H7 (cell line): ENCODE data around the gene GJD3. TPM values are rescaled to one million over a fixed set of nuclear protein-coding genes. Genes with fewer than 3 reads are reported as not detected.
"Not testable (repeated sequence)": the region's sequence is repeated elsewhere in the genome, so short reads cannot be mapped to it uniquely, and the experiment has no call there.

Source experiments
- DNase-seq: peaks from one replicate; pipeline ENCODE4 v3.0.0; 2012
- H3K27me3 ChIP-seq: 2 replicates; pipeline ENCODE4 v1.6.0; 2011; ENCODE audit warnings: mild to moderate bottlenecking, low read length; ENCODE audit not compliant: control insufficient read depth, insufficient read depth
- H3K36me3 ChIP-seq: replicated peaks from 2 replicates; pipeline ENCODE4 v1.5.1; 2011; ENCODE audit warnings: low read length; ENCODE audit not compliant: control insufficient read depth, insufficient read depth
- H3K4me3 ChIP-seq: 2 replicates; pipeline ENCODE4 v1.5.1; 2011; ENCODE audit warnings: low read depth, mild to moderate bottlenecking, control low read depth, low read length, moderate library complexity; ENCODE audit not compliant: insufficient read depth
- total RNA-seq: library from RNA; depleted of rRNA; stranded (reverse); fragments of >200 nt; shearing (Covaris generic); gene quantifications from 2 replicates; pipeline ENCODE4 v1.2.3, GENCODE V29; 2014

Gene GJD3
- total RNA-seq, 1 experiment from 2014 or later, result 0.38 TPM

GRCh38 chr17:40375786-40376185, 11.2 kb upstream of the GJD3 start:
- DNase-seq, H3K27me3 ChIP-seq, H3K36me3 ChIP-seq, H3K4me3 ChIP-seq: not testable (repeated sequence)

- peak; percentile 67 for DNase-seq
- no peak overlapping the region for H3K4me3 ChIP-seq
- H3K27me3 ChIP-seq, result no peaks in the 10 kb centered on the region
- no peaks in the 10 kb centered on the region for H3K36me3 ChIP-seq
These were observed 10.4 kb upstream of the GJD3 start for GRCh38 chr17:40374821-40375498.

GRCh38 chr17:40373999-40374398, 9.5 kb upstream of the GJD3 start:
- H3K4me3 ChIP-seq, result no peak overlapping the region
- DNase-seq, result no peak
- no peaks in the 10 kb centered on the region for H3K27me3 ChIP-seq
- H3K36me3 ChIP-seq, result no peaks in the 10 kb centered on the region

GRCh38 chr17:40373324-40373723, 8.8 kb upstream of the GJD3 start:
- no peak for DNase-seq
- Histone ChIP-seq H3K27me3 (no peaks in the 10 kb centered on the region), H3K4me3 (no peak overlapping the region), H3K36me3 (no peaks in the 10 kb centered on the region)

DNA sequence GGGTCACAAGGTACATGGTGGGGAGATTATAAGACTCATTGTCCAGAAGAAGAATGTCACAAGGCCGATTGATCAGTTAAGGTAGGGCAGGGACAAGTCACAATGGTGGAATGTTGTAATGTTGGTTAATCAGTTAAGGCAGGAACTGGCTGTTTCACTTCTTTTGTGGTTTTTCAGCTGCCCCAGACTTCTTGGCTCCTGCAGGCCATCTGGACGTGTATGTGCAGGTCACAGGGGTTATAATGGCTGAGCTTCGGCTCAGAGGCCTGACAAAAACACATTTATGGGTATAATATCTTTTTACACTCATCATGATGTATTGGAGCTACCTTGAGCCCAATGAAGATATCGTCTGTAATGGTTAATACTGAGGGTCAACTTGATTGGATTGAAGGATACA, 8.1 kb upstream of the GJD3 start:
- not testable (repeated sequence) for H3K4me3 ChIP-seq, H3K27me3 ChIP-seq, DNase-seq, H3K36me3 ChIP-seq

DNA sequence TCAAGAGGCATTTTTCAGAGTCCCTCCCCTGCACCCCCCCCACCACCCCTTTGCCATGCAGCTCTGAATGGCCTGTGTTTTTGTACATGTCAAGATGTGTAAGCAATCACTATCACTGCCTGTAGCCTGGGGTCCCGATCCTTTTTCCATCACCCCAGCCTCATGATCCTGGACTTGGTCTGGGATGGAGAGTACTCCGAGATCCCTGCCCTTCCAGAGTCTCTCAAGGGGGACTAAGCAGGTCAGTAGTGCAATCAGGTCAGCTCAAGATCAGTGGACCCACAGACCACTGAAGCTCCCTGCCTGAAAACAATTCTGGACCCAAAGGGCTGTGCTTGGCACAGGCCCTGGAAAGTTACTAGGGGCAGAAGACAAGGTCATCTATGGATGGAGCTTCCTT, 7.5 kb upstream of the GJD3 start:
- no peak overlapping the region for H3K4me3 ChIP-seq
- no peaks in the 10 kb centered on the region for H3K36me3 ChIP-seq
- no peak for DNase-seq
- H3K27me3 ChIP-seq, result no peaks in the 10 kb centered on the region

DNA sequence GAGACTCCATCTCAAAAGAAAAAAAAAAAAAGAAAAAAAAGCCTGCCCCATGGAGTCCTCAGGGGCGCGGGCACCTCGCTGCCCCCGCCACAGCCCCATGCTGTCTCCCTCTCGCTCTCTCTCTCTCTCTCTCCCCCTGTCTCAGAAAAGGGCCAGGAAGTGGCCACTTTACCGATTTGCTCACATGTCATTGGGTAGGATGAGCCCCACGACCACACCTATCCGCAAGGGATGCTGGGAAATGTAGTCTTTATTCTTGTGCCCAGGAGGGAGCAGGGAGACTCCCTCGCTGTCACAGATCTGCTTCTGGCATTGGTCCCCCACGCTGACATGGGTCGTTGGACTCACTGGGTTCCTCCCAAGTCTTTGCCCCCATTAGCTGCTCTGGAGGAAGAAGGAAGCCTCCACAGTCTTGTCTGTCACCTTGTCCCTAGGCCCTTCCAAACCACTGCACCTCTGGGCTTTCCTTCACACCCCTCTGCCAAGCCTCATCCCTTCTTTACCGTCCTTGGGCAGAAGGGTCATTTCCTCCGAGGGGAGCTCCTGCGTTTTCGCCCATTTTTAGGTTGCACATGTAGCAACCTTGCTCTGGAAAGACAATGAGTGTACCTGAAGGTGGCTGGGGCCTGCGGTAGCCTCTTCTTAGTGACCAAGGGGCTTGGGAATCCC, 6.9 kb upstream of the GJD3 start:
- Histone ChIP-seq H3K36me3 (no peaks in the 10 kb centered on the region), H3K4me3 (no peak overlapping the region), H3K27me3 (no peaks in the 10 kb centered on the region)
- DNase-seq, result peak; percentile 82

DNA sequence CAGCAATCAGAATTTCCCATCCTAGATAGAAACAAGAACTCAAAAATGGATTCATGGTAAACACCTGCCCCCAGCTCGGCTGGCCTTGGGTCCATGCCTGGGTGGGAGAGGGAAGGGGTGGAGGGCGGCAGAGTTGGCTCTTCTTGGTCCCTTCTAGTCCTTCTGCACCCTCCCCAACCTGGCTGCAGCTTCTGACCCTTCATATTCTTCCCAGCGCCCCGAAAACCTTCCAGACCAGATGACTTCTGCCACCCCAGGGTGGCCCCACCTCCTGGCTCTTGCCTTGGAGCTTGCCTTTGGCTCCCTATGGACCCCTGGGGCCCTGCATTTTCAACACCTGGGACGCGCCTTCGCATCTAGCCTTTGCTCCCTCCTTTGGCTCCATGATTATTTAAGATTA, 5.4 kb upstream of the GJD3 start:
- H3K36me3 ChIP-seq, result no peaks in the 10 kb centered on the region
- peaks cover 1% of the 10 kb centered on the region; the same call in 1 of the 2 replicates for H3K27me3 ChIP-seq
- no peak for DNase-seq
- H3K4me3 ChIP-seq, result no peak overlapping the region

DNA sequence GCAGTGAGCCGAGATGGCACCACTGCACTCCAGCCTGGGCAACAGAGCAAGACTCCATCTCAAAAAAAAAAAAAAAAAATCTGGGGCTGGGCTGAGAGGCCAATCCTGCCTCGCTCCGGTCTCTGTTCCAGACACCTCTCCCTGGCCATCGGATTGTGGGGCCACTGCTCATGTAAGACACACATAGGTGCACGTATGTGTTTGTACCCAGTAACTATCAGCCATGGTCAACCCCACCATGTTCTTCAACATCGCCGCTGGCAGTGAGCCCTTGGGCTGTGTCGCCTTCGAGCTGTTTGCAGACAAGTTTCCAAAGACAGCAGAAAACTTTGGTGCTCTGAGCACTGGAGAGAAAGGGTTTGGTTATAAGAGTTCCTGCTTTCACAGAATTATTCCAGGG, 3.2 kb upstream of the GJD3 start:
- not testable (repeated sequence) for H3K36me3 ChIP-seq, H3K4me3 ChIP-seq, DNase-seq
- H3K27me3 ChIP-seq, result peaks cover 21% of the 10 kb centered on the region

- peak; percentile 60 for DNase-seq
- H3K4me3 ChIP-seq, result no peak overlapping the region
- H3K27me3 ChIP-seq, result peaks cover 28% of the 10 kb centered on the region
- H3K36me3 ChIP-seq, result no peaks in the 10 kb centered on the region
These were observed 2.5 kb upstream of the GJD3 start for GRCh38 chr17:40366861-40367518.

GRCh38 chr17:40366076-40366860, 1.7 kb upstream of the GJD3 start:
- DNase-seq, result no peak
- no peaks in the 10 kb centered on the region for H3K36me3 ChIP-seq

GRCh38 chr17:40364906-40365305, 369 bp upstream of the GJD3 start:
- no peak overlapping the region for H3K4me3 ChIP-seq
- DNase-seq, result no peak
- no peaks in the 10 kb centered on the region for H3K36me3 ChIP-seq
- H3K27me3 ChIP-seq, result peaks cover 34% of the 10 kb centered on the region

More at GRCh38 chr17:40366076-40366860, 1.7 kb upstream of the GJD3 start:
- peaks cover 34% of the 10 kb centered on the region for H3K27me3 ChIP-seq
- no peak overlapping the region for H3K4me3 ChIP-seq

DNA sequence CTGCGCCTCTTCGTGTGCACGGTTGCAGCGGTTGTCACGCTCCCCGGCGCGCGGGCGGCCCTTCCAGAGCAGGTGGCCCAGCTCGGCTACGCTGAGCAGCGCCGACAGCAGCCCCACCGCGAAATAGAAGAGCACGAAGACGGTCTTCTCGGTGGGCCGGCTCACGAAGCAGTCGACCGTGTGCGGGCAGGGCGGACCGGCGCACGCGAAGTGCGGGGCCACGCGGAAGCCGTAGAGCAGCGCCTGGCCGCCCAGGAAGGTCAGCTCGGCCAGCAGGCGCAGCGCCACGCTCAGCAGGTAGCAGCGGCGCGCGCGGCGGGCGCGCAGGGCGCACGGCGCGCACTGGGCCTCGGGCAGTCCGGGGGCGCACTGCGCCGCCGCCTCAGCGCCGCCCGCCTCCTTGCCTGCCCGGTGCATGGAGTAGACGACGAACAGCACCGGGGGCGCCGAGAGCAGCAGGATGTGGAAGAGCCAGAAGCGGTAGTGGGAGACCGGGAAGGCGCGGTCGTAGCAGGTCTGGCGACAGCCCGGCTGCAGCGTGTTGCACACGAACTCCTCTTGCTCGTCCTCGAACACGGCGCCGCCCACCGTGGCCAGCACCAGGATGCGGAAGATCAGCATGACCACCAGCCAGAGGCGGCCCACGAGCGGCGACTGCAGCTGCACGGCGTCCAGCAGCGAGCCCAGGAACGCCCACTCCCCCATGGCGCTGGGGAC, 1.3 kb downstream of the GJD3 start:
- H3K4me3 ChIP-seq, result peak overlapping the region; percentile 49
- H3K36me3 ChIP-seq, result no peaks in the 10 kb centered on the region
- peaks cover 34% of the 10 kb centered on the region for H3K27me3 ChIP-seq
- peak; percentile 82 for DNase-seq

GRCh38 chr17:40362696-40363110, 1.8 kb downstream of the GJD3 start:
- Histone ChIP-seq H3K4me3 (peak overlapping the region; percentile 49), H3K27me3 (peaks cover 34% of the 10 kb centered on the region), H3K36me3 (no peaks in the 10 kb centered on the region)
- peak; percentile 96 for DNase-seq
